NAMALWA (cell line): Measurements from ENCODE around the gene LRRC61.
"Not testable (repeated sequence)": the region's sequence is repeated elsewhere in the genome, so short reads cannot be mapped to it uniquely, and the experiment has no call there.

Source experiments
- DNase-seq: peaks from one replicate; pipeline ENCODE4 v3.0.0-alpha.2; 2015; ENCODE audit warnings: low spot score

Gene LRRC61, protein sequence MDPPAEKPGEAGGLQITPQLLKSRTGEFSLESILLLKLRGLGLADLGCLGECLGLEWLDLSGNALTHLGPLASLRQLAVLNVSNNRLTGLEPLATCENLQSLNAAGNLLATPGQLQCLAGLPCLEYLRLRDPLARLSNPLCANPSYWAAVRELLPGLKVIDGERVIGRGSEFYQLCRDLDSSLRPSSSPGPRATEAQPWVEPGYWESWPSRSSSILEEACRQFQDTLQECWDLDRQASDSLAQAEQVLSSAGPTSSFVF

DNA sequence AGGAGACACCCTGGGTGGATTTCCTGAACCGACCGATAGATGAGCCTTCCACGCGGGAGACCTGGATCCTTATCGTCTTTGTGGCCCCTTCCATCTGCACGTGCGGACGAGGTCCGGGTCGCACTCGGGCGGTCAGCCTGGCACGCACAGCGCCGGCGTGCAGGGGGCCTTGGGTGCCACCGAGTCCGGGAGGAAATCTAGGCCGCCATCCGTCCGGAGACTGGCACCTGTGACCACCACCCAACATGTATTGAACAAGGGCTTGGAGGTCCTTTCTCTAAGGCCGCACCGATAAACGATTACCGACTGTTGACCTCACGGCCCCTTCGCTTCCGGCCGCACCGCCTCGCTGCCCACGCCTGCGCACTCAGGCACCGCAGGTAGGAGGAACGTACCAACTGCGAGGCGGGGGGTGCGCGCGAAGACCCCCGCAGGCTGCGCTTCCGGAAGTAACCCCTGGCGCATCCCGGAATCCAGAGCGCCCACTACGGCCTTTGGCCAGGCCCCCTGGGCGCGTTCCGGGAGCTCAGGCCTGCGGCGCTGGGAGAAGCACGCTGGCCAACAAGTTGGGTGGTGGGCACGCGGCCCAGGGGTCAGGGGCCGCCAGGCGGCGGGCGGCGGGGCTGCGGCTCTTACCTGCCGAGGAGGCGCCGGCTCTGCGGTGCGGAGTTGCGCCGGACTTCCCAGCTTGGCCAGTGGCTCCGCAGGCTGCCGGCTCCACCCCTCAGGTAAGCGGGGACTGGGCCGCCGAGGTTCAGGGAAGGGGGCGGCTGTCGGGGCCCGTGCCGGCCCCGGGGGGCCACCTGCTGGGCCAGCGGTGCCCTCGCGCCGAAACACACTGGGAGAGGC lies at the start of gene LRRC61, which contains the start of gene ACTR3C:
Gene LRRC61 (plus strand): TSS at position 523 of the 849 bp plus-strand sequence. CDS start 13,507 bp downstream, outside the sequence.
Gene ACTR3C (minus strand): TSS at position 713 of the 849 bp plus-strand sequence. CDS start 28,249 bp downstream, outside the sequence.
- DNase-seq = peak; percentile 54

DNA sequence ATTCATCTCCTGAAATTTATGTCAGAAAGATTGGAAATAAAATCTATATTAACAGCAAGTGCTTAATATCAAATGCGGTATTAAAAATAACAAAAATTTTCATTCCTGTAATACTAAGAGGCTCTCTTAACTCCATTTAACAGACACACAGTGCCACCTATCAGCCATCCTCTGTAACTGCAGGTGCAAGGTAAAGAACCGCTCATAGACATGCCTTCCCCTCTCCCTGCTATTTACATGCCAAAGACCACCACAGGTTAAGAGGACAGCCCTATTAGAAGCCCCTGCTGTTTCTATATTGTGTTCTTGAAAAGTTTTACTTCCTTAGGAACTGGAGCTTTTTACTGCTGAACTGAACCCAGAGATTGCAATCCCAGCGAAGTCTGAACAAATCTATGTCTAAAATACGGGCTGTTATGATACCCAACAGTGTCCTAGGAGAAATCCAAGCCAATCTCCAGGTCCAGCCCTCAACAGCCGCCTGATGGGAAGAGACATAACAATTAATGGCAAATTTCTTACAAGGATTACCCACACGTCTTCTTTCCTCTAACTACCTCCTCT lies 46.9 kb upstream of the LRRC61 start:
- peak; percentile 75 for DNase-seq

DNA sequence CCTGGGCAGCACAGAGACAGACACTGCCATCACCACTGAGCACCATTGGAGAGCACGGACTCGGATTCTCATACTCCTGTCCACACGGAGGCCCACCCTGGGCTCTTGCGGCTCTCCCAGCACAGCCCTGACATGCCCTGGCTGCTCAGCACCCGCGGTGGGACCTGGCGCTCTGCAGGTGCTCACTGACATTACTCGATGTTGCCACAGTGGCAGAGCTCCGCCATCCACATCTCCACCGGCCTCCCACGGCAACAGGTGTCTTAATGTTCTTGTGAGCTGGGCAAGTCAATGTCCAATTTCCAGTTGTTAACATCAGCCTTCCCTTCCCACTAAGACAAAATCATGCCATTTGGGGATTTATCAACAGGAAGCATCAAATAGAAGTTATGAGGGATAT lies 44.8 kb upstream of the LRRC61 start:
- DNase-seq = not testable (repeated sequence)

DNA sequence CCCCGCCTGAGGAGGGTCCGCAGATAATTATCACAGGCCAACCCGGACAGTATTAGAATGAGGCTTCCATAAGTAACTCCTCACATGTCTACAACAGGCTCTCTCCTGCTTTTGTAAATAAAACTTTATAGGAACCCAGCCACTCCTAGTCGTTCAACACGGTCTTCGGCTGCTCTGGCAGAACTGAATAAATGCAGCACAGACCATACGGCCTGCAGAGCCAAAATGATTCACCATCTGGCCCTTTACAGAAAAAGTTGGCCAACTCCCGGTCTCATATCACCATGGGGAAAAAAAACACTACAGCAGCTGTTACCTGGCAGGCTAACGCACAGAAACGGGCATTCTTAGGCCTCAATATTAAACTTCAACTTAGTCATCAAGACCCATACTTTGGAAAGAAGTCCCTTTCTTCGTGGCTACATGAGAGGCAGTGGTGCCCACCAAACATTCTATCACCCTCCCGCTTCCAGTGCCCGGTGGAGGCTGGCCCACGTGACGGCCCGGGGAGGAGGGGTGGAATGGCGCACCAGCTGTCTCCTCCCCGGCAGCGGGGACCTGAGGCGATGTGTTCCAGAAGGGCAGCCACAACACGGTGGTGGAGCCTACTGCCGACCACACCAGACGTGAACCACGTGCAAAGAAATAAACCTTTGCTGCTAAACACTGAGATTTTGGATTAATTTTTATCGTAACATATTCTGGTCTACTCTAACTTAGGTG lies 41.3 kb upstream of the LRRC61 start:
- DNase-seq = not testable (repeated sequence)

DNA sequence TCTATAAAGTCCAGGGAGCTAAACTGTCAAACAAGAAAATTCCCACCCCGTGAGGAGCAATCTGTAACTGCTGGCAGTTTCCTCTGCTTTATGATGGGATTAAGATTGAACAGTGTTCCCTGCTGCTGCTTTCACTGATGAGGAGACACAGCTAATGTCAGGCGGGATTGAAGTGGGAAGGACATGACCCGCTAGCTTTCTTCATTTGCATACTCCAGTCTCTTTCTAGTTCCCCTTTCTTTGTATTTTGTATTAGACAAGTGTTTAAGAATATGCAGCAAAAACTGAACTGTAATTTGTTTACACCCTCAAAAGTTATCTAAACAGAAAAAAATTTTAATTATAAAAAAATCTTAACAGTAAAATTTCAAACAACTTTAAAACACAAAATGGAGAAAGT lies 40.0 kb upstream of the LRRC61 start:
- not testable (repeated sequence) for DNase-seq

DNA sequence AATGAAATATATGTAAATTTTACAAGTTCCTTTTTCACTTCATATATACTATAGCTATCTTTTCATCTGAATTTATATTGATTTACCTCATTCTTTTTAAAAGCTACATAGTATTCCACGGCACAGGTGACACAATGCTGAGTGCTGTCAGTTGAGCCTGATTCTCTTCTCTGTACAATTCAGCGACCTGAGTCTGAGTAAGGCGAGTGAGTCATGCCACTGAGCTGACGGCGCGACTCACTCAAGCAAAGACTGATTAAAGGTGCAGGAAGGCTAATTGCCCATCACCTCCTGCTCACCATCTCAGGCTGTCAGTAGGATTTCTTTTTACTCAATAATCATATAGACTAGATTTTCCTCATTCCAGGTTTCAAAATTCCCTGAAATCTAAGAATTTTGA lies 39.5 kb upstream of the LRRC61 start:
- not testable (repeated sequence) for DNase-seq

DNA sequence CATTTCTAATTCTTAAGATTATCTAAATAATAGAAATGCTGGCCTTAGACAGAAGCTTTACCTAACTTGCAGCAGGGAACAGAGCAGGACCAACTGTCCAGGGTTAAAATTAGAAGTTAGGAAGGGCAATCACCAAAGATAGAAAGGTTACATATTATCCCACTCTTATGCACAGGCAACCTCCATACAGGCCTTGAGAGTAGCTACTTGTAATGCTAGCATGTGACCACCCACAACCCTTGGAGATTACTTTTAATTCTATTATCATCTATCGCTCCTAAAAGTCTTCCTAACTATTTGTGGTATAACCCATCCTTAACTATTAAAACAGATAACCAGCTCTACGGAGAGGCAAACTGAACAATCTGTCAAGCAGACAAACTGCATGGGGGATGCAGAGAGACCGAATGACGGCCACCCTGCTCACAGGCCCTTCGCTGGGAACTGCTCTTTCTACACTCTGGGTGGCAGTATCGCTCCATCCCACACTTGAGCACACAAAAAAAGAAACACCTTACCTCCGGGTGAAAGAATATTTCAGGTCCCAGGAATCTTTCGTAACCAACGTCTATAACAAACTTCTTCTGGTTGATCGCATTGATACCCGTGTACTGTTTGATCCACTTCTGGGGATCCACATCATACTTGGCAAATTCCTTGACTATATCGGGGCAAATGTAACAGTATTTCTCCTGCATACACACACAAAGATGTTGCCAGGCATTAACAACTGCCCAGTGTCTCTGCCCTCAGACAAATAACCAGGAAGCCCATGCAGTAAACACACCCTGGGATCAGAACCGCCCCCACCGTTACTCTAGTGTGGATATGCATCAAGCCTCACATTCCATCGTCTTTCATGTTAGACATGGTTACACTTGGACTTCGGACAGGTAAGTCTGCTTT lies 37.1 kb upstream of the LRRC61 start:
- DNase-seq = peak; percentile 63

DNA sequence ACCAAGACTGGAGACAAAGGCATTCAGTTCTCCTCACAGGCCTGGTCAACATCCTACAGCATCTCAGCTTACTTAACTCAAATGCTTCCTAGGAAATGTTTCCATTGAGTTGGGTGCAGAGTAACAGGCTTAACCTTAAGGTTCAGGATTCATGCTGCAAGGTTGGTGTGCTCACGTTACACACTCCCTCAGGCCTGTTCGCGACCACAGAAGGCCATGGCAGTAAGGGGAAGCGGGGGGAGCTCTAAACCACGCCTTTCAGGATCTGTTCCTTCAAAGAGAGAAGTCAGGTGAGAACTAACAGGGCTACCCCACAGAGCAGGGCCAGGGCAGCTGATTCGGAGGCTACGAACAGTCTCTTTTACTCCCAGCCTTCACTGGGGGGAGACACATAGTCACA lies 35.3 kb upstream of the LRRC61 start:
- DNase-seq = not testable (repeated sequence)

DNA sequence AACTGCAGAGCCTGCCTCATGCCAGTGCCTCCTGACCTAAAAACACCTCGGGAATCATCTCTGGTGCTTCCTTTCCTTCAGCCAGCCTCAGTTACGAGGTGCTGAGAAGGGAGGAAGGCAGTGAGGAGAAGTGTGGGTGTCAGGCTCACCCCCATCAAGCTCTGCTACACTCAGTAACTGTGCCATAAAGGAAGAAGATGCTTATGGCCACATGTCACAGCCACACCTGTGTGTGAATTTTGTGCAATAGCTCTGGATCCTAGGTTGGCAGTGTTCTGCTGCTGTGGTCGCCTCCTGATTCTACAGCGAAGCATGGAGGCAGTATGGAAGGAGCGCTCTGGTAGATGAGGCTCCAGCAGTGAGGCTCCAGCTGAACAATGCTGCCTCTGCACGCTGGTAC lies 34.3 kb upstream of the LRRC61 start:
- not testable (repeated sequence) for DNase-seq

DNA sequence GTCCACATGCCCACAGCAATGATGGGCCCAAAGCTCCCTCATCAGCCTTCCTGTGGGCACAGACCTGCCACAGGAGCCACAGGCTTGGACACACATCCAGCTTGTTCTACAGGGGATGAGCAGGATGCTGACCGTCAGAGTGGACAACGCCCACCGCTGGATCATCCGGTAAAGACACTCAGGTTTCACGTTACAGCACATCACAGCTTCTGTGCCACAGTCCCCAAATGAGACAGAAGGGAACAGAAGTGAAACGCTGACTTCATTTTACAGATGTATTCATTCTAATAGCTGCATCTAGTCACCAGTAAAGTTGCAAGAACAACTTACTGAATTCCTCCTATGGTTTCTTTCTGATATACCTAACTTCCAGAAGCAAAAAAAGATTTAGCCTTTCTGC lies 32.8 kb upstream of the LRRC61 start:
- DNase-seq = not testable (repeated sequence)

DNA sequence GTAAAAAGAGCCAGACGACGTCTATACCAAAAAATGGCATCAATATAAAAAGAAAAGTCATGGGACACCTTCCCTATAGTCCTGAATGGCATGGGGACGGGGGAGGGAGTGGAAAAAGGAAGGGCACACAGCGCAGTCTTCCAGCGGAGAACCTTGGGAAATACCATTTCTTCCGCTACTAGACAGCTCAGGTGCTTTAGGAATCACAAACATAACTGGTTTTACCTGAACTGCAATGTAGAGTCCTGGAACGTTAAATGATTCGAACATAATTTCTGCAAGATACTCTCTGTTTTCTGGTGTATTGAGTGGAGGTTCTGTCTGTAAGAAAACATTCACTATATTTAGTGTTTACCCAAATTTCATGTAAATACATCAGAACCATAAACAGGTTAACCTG lies 28.1 kb upstream of the LRRC61 start:
- DNase-seq = not testable (repeated sequence)

DNA sequence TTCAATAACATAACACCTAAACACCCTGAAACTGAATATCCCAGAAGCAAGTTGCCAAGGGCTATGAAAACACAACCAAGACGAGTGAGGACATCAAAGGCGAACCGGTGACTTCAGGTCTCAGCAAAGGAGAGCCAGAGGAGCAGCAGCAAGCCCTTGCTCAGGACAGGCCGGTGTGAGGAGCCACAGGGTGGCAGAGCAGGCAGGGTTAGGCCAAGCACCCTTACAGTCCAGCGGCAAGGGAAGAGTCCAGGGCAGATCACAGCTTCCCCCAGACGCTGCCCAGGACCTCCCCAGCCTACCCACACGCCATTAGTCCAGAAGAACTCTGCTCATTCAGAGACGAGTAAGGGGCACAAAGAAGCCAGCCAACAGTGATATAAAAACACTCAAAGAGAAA lies 27.5 kb upstream of the LRRC61 start:
- not testable (repeated sequence) for DNase-seq

DNA sequence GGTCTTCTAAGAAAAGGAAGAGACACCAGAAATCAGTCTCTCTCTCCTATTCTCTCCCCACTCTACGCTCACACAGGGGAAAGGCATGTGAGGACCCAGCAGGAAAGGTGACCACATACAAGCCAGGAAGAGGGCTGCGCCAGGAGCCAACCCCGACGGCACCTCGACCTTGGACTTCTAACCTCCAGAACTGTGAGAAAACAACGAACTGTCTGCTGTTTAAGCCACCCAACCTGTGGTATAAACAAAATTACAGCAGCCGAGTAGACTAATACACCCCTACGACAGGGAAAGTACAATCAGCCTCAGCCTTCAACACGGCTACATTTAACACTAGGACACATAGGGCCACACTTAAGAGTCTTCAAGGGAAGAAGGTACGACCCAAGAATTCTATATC lies 26.4 kb upstream of the LRRC61 start:
- not testable (repeated sequence) for DNase-seq

DNA sequence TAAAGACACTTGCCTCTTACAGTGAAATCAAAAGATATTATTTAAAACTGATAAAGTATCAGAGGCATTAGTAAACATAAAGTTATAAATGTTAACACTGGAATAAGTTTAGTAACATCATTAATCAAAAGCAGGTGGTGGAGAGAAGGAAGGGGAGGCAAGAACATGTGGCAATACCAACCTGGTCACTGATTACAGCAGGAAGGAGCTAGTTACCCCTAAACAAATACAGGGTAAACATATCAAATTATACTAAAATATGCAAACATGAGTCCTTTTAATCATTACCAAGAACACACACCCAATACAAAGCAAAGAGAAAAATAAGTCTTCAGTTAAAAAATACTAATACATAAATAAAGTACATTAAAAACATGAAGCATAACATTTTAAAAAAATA lies 25.2 kb upstream of the LRRC61 start:
- DNase-seq = not testable (repeated sequence)

DNA sequence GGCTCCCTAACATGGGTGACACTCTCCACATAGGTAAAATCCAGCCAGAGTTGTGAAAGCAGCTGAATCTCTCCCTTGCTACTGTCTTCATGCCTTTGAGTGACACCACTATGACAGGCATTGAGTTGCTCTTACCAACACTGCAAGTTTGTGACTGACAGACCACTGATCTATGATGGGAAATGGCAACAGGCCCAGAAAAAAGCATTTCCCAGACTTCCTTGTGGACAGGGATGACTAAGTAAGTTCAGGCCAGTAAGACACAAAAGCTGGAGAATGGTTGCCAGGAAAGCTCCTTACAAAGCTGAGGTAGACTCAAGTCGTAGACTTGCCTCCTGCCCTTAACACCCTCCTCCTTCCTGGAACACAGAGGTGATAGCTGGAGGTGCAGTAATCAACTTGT lies 20.2 kb upstream of the LRRC61 start:
- DNase-seq = not testable (repeated sequence)

DNA sequence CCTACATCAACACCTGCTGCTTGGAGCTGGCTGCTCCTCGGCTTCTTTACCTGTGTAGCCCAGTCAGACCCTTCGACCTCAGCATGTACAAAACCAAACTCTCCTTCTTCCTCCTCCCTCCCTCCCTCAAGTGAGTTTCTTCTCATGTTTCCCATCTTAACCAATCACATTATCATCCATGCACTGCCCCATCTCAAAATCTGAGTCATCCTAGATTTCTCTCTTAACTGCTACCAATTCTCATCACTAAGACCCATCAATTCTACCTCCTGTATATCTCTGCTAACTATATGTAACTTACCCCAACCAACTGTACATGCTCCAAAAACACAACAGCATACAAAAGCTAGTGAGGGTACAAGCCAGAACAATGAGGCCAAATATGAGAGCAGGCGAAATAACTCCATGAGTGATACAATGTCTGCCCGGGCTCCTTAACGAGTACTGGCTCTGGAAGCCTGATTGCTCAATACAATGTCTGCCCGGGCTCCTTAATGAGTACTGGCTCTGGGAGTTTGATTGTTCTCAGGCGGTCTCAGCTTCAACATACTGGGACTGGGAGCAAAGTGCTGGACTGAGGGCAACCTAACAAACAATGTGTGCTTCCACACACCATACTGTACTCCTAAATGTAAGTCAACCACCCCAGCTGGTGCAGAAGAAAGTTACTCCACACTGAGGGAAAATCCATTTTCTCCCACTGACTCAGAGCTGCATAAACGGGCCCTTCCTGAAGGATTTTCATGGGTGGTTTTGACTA lies 18.5 kb upstream of the LRRC61 start:
- DNase-seq = not testable (repeated sequence)

DNA sequence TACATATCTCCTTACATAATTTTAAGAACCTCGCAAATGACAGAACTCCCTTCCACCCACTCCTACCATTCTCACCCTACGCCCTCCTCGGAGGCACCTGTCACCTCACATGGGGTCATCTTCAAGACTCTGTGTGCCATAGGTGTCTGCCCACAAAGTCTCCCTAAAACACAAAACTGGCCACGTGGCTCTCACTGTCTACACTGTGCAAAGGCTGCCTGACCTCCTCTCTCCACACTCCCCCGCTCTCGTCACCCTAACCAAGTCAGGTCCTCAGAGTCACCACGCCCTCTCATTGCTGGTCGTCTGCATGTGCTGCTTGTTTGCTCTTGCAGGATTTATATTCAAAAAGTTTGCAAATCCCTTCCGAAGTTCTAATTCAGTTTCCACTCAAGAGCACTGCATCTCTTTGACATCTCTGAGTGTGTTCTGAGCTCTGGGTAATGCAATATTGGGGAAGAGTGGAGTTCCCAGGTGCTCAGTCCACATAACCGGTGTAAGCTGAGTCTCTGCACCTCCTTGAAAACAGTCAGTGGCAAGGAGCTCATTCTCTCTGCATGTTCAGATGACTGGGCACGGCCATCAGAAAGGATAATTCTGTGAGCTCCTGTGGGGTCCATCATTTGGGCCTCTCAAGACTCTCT lies 17.8 kb upstream of the LRRC61 start:
- DNase-seq = not testable (repeated sequence)

DNA sequence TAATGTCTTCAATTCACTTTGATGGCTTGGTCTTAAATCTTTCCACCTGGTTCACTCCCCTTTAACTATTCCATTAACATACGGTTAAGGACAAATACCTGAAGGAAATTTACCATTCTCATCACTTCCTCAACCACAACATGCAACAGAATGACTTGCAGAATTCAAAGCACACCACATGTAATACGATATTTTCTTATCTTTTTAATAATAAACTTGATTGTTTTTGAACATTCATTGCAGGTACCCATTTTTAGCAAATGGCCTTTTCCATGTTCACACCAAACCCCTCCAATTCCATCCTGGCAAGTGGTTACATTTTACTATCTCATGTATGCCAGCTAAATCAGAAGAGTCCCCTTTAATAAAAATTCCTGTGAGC lies 17.3 kb upstream of the LRRC61 start:
- not testable (repeated sequence) for DNase-seq

DNA sequence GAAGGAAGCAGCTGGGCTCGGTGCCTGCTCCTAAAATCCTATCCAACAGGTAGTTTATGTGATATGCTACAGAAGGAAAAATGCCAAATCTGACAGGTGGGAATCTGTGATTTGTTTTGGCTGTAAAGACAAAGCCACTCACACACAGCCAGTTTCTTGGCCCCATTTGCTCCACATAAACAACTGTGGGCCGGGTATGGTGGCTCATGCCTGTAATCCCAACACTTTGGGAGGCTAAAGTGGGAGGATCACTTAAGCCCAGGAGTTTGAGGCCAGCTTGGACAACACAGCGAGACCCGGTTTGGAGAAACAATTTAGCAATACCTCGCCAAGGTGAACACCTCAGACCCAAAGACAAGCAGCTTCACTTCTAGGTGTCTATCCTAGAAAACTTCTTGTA lies 16.8 kb upstream of the LRRC61 start:
- not testable (repeated sequence) for DNase-seq

DNA sequence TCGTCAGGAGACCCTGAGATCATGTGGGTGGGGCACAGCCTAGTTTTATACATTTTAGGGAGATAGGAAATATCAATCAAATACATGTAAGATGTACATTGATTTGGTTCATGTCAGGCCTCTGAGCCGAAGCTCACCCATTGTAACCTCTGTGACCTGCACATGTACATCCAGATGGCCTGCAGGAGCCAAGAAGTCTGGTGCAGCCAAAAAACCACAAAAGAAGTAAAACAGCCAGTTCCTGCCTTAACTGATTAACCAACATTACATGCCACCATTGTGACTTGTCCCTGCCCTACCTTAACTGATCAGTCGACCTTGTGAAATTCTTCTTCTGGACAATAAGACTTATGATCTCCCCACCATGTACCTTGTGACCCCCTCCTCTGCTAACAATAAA lies 16.0 kb upstream of the LRRC61 start:
- no peak for DNase-seq
